Measurements from ENCODE around the gene SBF2.

- TF ChIP-seq CTCF (IDR thresholded peaks at IDR 0.05; ENCODE audit: extremely low read depth in 1 of 2, insufficient read depth in 1 of 2, low read depth in 1 of 2, low read length in 2 of 2) (no peak), EZH2 (IDR thresholded peaks at IDR 0.05; ENCODE audit: borderline replicate concordance, low read depth, low read length, severe bottlenecking) (no peak)
Measured at GRCh38 chr11:9825895-9826294, 468.1 kb downstream of the SBF2 start.
